HG02610 (cell line): ENCODE data around the gene BACE2.

Experiments
- ATAC-seq: cut with Tn5 transposase; IDR thresholded peaks from one replicate; pipeline ENCODE4 v1.9.1; 2021; ENCODE audit warnings: mild to moderate bottlenecking, moderate library complexity; ENCODE audit not compliant: unreplicated experiment

Gene BACE2

GRCh38 chr21:41211060-41211805, 43.3 kb downstream of the BACE2 start:
- ATAC-seq: no peak

- ATAC-seq: no peak
Observed at GRCh38 chr21:41213021-41213420, 45.1 kb downstream of the BACE2 start.

GRCh38 chr21:41215856-41216408, 48.0 kb downstream of the BACE2 start:
- no peak for ATAC-seq

DNA sequence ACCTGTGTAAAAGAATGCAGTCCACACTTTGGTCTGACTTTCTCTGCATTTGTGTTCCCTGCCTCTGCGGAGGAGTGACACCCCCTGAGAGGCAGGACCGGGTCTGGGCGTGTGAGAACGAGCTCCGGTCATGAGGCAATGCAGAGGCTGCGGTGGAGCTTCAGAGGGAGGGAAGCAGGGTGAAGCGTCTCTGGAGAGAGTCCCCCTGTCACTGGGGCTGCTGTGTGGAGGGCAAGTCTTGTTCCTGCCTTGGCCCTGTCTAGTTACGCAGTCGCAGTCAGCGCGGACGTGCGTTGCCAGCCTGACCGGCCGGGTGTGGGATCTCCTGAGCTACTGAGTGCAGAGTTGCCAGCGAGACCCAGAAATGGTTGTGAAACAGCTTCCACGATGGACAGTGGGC, 48.5 kb downstream of the BACE2 start:
- no peak for ATAC-seq

- ATAC-seq: no peak
Observed at GRCh38 chr21:41217671-41218385, 49.9 kb downstream of the BACE2 start.

- ATAC-seq: no peak
Observed at GRCh38 chr21:41219498-41220207, 51.7 kb downstream of the BACE2 start.

DNA sequence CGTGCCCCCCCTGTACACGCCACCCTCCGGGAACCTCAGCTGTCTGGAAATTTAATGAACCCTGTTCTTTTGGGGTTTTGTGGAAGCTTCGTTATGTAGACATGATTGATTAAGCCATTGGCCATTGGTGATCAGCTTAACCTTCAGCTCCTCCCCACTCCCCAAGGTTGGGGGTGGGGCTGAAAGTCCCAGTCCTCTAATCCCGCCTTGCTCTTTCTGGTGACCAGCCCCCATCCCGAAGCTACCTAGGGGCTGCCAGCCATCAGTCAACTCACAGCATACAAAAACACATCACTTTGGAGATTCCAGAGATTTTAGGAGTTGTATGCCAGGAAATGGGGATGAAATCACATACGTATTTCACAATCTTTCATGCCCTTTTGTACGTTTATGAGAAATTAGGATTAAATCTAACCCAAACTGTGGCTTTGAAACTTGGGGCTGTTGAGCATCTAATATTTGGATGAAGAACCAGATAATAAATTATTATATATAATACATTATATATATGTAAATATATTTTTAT, 52.3 kb downstream of the BACE2 start:
- ATAC-seq: no peak

- no peak for ATAC-seq
Observed at GRCh38 chr21:41222247-41223068, 54.5 kb downstream of the BACE2 start.

- ATAC-seq: no peak
Observed at GRCh38 chr21:41226853-41227252, 58.9 kb downstream of the BACE2 start.

DNA sequence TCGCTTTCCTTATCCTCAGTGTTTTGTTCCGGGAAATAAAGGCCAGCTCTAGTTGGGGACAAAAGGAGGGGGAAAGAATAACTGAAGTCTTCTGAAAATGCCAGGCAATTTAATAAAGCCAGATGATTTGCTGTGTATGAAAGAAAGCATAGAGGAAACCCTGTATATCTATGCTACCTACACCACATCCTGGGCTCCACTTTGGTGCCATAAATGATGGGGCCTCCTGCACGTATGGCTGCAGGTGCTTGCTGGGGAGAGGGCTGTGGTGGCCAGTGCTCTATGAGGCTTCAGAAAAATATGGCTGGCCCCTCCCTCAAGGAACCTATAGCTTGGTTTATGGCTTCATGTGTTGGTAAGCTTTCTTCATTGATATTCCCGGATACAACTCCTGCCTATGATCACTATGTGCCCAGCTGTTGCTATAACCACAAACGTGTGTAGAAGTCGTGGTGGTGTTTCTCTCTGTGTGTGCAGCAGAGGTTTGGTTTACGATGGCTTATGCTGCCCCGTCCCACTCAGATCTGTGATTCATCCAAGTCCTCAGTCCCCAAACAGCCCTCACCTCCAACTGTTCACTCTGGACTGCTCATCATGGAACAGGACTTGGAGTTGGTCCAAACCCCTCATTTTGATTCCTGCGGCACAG, 59.5 kb downstream of the BACE2 start:
- ATAC-seq: no peak

DNA sequence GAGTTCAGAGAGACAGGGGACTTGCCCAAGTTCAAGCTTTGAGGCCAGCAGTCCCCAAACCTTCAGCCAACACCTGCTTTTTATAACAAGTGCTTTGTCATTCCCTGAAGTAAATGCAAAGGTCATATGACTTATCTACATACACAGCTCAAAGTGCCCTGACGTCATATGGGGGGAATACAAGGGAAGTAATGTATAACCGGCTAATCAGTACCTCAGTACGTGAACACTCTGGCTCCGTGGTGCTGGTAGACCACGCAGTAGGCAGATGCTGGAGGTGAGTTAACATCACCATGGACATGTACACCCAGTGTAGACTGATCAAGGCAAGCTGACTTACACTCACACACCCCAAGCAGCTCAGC, 60.0 kb downstream of the BACE2 start:
- no peak for ATAC-seq

DNA sequence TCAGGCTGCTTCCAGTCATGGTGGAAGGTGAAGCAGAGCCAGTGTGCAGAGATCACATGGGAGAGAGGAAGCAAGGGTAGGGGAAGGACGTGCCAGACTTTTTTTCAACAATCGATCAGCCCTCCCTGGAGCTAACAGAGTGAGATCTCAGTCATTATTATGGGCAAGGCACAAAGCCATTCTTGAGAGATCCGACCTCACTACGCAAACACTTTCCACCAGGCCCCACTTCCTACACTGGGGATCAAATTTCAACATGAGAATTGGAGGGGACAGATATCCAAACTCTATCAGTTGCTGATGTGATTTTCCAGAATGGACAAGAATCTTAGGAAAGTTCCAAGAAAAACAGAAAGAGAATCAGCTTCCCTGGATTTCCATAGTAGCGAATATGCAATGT, 60.5 kb downstream of the BACE2 start:
- ATAC-seq: no peak

DNA sequence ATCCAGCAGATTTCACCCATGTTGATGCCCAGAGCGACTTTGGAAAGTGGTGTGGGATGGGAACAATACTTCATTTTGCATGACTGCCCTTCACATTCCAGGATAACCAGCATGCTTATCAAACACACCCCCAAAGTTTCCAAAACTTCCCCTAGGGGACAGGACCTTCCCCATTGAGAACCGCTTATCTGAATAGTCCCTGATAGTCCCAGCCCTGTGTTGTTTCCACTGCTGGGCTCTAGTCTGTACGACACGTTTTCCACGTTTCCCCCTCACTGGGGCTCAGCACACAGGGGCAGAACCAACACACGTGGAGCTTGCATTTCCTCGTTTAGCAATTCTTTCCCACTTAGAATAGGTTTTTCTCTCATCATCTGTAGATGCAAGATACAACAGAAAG, 61.0 kb downstream of the BACE2 start:
- no peak for ATAC-seq

- ATAC-seq: no peak
Observed at GRCh38 chr21:41229509-41230248, 61.7 kb downstream of the BACE2 start.

DNA sequence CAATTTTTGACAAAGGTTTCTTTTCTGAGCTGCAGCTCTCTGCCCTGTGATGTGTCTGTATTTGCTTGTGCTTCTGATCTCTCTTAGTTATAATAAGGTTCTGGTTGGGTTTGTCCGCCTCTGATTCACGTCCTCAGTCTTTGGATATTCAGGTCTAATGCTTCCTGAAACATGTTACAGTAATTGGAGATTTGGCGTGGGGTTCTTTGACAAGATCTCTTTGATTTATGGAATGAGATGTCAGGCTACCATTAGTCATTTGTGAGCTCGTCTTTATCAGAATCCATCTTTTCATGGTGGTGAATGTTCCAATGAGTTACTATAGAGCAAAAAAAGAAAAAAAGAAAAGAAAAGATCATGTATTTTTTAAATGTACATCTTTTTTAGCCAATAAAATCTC, 62.5 kb downstream of the BACE2 start:
- ATAC-seq: no peak

DNA sequence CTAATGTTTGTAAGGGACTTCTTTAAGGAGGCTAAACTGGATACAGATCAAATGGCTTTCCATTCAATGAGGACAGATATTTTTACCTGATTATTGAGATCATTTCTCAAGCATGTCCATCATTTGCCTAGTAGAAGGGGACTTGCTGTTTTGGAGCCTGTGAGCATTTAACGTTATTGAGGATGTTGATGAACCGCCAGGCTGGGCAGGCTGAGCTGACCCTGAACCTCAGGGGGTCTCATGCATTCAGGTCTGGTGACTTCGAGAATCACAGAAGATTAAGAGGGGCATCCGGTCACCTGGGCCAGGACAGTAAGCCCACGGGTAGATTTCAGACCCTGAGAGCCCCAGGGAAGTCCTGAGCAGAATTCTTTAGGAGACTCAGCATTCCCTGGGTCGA, 63.1 kb downstream of the BACE2 start:
- no peak for ATAC-seq

GRCh38 chr21:41232013-41232412, 64.1 kb downstream of the BACE2 start:
- ATAC-seq: no peak

DNA sequence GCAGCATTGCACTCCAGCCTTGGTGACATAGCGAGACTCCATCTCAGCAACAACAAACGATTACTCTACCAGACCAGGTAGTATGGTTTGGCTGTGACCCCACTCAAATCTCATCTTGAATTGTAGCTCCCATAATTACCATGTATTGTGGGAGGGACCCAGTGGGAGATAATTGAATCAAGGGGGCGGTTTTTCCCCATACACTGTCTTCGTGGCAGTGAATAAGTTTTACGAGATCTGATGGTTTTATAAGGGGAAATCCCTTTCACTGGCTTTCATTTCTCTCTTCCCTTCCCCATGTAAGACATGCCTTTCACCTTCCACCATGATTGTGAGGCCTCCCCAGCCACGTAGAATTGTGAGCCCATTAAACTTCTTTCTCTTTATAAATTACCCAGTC, 66.0 kb downstream of the BACE2 start:
- ATAC-seq: no peak

DNA sequence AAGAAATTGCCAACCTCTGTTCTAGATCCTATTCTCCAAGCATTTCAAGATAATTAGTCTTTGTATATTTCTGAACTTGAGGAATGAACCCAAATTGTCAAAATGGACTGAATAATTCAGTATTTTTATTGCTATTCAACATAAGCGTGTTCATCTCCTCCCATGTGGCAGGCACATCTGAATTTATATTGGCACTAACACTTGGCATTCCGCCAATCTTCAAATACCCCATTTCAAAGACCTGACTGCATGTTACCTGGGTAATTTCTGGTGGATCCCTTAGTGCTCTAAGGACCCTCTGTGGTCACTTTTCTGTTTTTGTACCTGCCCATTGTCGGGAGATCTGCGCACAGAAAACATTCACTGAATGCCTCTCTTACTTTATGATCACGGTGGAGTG, 66.6 kb downstream of the BACE2 start:
- no peak for ATAC-seq
